Measurements from ENCODE around the gene CCNY. TPM values are rescaled to one million over a fixed set of nuclear protein-coding genes. Genes with fewer than 3 reads are reported as not detected.
"Not testable (repeated sequence)": the region's sequence is repeated elsewhere in the genome, so short reads cannot be mapped to it uniquely, and the experiment has no call there.

Gene CCNY
- total and polyA plus RNA-seq, 12 donors: 26.0 to 99.4 (median 88.9) TPM

DNA sequence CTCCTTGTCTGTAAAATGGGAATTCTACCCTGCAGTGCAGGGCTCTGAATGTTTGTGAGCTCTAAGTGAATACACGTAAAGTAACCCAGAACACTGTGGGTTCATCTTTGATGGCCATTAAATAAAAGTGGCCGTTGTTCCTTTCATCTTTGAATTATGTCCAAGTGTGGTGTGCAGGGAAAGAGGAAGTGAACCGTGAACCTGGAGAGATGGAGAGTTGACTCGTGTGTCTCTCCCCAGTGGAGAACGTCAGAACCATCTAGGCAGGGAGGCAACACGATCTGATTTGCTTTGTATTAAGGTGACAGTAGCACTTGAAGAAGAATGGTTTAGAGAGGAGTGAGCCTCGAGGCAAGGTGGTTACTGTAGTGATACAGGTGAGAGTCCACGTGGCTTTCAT is 175.3 kb downstream of the CCNY start:
- Histone ChIP-seq H3K27me3 (no peaks in the 10 kb centered on the region), H3K9me3 (no peaks in the 10 kb centered on the region), H3K36me3 (peaks cover 0 to 15% (median 0%) of the 10 kb centered on the region in 9 donors), H3K4me3 (no peak overlapping the region), H3K27ac (no peak overlapping the region), H3K4me1 (peaks cover 0 to 50% (median 18%) of the 10 kb centered on the region in 9 donors)
- DNase-seq: no peak
- intact Hi-C loops (cut with DNase I): no loop called here
- WGBS, 2 donors: 86% methylated on average over 8 of the region's 8 CpGs
- TF ChIP-seq, protein P1, sequence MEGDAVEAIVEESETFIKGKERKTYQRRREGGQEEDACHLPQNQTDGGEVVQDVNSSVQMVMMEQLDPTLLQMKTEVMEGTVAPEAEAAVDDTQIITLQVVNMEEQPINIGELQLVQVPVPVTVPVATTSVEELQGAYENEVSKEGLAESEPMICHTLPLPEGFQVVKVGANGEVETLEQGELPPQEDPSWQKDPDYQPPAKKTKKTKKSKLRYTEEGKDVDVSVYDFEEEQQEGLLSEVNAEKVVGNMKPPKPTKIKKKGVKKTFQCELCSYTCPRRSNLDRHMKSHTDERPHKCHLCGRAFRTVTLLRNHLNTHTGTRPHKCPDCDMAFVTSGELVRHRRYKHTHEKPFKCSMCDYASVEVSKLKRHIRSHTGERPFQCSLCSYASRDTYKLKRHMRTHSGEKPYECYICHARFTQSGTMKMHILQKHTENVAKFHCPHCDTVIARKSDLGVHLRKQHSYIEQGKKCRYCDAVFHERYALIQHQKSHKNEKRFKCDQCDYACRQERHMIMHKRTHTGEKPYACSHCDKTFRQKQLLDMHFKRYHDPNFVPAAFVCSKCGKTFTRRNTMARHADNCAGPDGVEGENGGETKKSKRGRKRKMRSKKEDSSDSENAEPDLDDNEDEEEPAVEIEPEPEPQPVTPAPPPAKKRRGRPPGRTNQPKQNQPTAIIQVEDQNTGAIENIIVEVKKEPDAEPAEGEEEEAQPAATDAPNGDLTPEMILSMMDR (IDR thresholded peaks at IDR 0.05): no peak
- no peak for ATAC-seq

DNA sequence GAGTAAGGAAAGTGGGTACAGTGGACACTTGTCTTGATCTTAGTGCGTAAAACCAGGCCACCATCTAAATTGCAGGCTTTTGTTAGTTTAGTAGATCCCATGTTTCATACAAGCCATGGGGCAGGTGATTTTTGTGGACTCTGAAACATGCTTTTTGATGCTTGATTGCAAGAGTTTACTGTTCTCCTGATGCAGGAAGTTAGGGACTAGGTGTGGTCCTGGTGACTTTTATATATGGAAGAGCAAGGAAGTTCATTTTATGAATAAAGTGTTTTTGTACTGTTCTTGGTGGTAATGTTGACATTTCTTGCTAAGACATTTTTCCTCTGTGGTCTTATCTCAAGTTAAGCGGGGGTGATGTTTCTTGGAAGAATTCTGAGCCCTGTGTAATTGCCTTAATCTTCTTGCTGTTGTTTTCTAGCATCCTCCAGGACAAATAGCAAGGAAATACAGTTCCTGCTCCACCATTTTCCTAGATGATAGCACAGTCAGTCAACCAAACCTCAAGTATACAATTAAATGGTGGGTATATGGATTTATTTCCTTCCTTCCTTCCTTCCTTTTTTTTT is 179.9 kb downstream of the CCNY start:
- no peak overlapping the region for H3K4me3 ChIP-seq
- peaks cover 0 to 57% (median 32%) of the 10 kb centered on the region in 9 donors for H3K4me1 ChIP-seq
- H3K27me3 ChIP-seq: no peaks in the 10 kb centered on the region
- H3K36me3 ChIP-seq: peaks cover 0 to 11% (median 0%) of the 10 kb centered on the region in 9 donors
- peak in 2 of 8 donors; percentile 30 to 34 for ATAC-seq
- intact Hi-C loops (cut with DNase I): no loop called here
- WGBS, 2 donors: 76 to 83% methylated on average over 2 of the region's 2 CpGs
- TF ChIP-seq, protein P1 (IDR thresholded peaks at IDR 0.05): no peak
- DNase-seq: no peak
- peak overlapping the region in 1 of 10 donors; percentile 26 for H3K27ac ChIP-seq
- H3K9me3 ChIP-seq: no peaks in the 10 kb centered on the region

DNA sequence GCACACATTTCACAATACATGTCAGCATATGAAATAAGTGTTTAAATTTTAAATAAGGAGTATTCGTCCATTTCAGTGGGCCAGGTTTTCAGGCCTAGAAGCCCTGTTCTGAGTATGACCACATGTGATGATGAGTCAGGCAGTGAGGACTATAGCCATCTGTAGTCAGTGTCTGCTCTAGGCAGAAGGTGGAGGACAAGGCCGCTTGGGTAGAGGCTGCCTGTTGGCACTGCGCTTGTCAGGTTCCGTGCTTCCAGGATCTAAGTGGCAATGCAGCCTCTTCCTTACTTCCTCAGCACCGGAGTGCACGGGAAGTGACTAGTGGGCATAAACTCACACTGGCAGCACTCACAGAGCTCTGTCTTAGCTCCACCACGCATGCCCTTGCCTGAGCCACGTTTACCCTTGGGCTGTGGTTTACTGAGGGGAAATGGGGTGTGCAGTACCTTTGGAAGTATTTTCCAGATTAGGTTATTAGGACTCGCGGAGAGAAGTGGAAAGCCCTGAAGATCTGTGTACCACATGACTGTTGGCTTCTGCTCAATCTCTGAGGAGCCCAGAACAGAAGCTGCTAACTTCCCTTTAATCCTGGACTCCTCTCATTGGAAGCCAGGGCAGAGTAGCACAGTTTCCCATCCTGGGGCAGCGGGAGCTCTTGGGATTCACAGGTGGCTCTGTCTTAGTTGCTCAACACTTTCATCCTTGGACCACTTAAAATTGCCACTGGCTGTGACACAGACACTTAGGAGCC is 181.3 kb downstream of the CCNY start:
- TF ChIP-seq, protein P1 (IDR thresholded peaks at IDR 0.05): no peak
- H3K27me3 ChIP-seq: no peaks in the 10 kb centered on the region
- H3K4me3 ChIP-seq: no peak overlapping the region
- peak overlapping the region in 5 of 10 donors; percentile 12 to 55 (median 24) for H3K27ac ChIP-seq
- no peak for DNase-seq
- no peaks in the 10 kb centered on the region for H3K9me3 ChIP-seq
- WGBS, 2 donors: 58 to 59% methylated on average over 11 of the region's 11 CpGs
- intact Hi-C loops (cut with DNase I): no loop called here
- H3K4me1 ChIP-seq: peaks cover 0 to 51% (median 31%) of the 10 kb centered on the region in 9 donors
- ATAC-seq: peak; percentile 46 to 79 (median 64)
- peaks cover 0 to 17% (median 0%) of the 10 kb centered on the region in 9 donors for H3K36me3 ChIP-seq

GRCh38 chr10:35518187-35518586 is 181.9 kb downstream of the CCNY start:
- ATAC-seq; intact Hi-C loops (cut with DNase I); H3K27me3 ChIP-seq; DNase-seq; H3K9me3 ChIP-seq; H3K4me3 ChIP-seq: not testable (repeated sequence)
- Histone ChIP-seq H3K36me3 (peaks cover 0 to 17% (median 0%) of the 10 kb centered on the region in 9 donors), H3K27ac (peak overlapping the region in 4 of 10 donors; percentile 13 to 55 (median 28)), H3K4me1 (peaks cover 0 to 51% (median 32%) of the 10 kb centered on the region in 9 donors)
- 66 to 71% methylated on average over 1 of the region's 1 CpG for WGBS, 2 donors
